B cell (primary cell): ENCODE measurements around the gene MPPE1.

ENCODE experiments used
- CTCF ChIP-seq: fragments of 200-600 bp; IDR thresholded peaks from one replicate; pipeline ENCODE4 v1.8.0; 2022; ENCODE audit warnings: antibody characterized with exemption, mild to moderate bottlenecking
- EZH2 ChIP-seq: IDR thresholded peaks from 2 replicates; pipeline ENCODE4 v1.6.1; 2012; ENCODE audit warnings: borderline replicate concordance, low read depth, mild to moderate bottlenecking, moderate library complexity, low read length; ENCODE audit not compliant: insufficient read depth, poor library complexity, severe bottlenecking

- TF ChIP-seq CTCF (no peak), EZH2 (no peak)
Measured at GRCh38 chr18:11864471-11864870, 43.6 kb downstream of the MPPE1 start.
